ENCODE results near the gene CLIC1.

GRCh38 chr6:31770860-31771259, 34.5 kb upstream of the CLIC1 start:
- TF ChIP-seq CTCF (IDR thresholded peaks at IDR 0.05) (no peak), POLR2A (IDR thresholded peaks at IDR 0.05) (no peak), POLR2AphosphoS5 (IDR thresholded peaks at IDR 0.05) (no peak)

Data from gastroesophageal sphincter (tissue), 3 donors.